Activated effector memory CD4-positive, alpha-beta T cell treated with anti-CD3 and anti-CD28 coated beads, Interleukin-2, amount 50 U/mL, for 16 hours (primary cell): ENCODE results near the gene FER.
"Not testable (repeated sequence)": the region's sequence is repeated elsewhere in the genome, so short reads cannot be mapped to it uniquely, and the experiment has no call there.

ENCODE experiments used
- DNase-seq: peaks from one replicate; pipeline ENCODE4 v3.0.0-alpha.2; 2020

FER gene

DNA sequence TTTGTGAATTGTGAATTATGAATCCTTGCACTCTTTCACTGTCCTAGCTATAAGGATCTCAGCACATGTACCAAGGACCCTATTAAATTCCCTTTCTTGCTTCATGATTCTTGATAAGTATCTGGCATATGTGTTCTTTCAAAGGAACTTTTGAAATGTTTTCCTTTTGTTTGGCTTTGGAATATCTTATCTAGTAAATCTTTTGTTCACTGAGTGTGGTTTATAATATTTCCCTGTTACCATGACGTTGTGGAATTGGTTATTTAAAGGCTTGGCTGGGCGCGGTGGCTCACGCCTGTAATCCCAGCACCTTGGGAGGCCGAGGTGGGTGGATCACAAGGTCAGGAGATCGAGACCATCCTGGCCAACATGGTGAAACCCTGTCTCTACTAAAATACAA is 151.5 kb downstream of the FER start:
- not testable (repeated sequence) for DNase-seq

GRCh38 chr5:108900668-108901067 is 153.0 kb downstream of the FER start:
- DNase-seq: no peak

DNA sequence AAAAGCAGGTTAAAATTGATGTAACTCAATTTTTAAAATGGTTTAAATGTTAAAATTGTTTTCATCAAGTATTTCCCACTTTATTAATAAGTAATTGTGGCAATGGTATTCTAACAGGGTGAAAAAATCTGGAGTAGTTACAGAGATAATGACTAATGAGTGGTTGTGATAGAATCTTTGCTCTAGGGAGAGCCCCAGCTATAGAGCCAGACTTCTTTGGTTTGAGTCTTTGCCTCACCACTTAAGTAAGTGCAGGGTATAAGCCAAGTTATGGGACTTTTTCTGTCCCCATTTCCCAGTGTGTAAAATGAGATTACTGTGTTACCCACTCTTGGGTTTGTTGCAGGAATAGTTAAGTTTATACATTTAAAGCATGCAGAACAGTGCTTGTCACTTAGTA is 158.1 kb downstream of the FER start:
- DNase-seq: no peak

- no peak for DNase-seq
Observed at GRCh38 chr5:108910627-108911026, 162.9 kb downstream of the FER start.

DNA sequence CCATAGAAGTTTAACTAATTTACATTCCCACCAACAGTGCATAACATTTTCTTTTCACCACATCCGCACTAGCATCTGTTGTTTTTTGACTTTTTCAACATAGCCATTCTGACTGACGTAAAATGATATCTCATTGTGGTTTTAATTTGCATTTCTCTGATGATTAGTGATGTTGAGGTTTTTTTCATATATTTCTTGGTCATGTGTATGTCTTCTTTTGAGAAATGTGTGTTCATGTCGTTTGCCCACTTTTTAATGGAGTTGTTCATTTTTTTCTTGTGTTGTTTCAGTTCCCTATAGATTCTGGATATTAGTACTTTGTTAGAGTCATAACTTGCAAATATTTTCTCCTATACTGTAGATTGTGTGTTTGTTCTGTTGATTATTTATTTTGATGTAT is 163.4 kb downstream of the FER start:
- no peak for DNase-seq

DNA sequence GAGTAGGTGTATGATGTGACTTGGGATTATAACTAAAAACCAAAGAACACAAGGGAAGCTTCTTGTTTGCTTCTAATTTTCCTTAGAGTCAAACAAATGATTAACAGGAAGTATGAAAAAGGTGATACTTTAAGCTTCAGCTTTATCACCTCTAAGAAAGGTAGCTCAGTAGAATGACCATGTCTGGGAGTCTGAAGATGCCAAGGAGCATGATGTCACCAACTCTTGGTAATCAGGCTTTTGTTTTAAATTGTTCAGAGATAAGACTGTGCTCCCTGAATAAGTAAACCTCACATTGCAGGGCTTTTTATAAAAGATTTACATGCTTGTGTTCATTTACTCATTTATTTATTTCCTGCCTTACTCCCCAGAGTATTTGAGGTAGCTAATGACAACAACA is 169.9 kb downstream of the FER start:
- no peak for DNase-seq

DNA sequence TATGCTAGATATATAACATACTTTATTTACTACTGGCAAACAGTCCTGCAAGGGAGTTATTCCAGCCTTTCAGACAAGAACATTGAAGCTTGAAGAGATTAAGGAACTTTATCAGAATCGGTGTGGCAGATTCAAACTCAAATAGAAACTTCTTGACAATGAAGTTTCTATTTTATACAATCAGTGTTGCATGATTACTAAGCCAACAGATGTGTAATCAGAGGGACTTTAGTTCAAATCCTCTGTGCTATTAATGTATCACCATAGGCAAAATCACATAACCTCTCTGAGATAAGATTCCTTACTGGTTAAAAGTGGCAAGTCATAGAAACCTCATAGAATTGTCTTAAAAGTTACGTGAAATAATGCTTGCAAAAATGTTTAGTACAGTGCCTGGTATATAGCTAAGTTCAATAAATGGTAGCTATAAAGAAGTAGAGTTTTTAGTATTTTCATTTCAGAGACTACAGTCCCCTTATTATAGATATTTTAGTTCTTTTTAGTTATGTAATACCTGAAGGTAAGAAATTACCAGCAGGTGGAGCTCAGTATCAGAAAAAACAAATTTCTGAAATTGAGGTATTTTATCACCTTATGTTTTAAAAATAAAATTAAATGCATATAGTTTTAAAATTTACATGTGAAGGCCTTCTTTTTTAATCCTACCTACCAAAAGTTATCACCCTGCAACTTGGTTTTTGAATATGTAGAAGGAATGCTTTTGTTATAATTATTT is 172.1 kb downstream of the FER start:
- no peak for DNase-seq

- DNase-seq: no peak
Observed at GRCh38 chr5:108924457-108924961, 176.8 kb downstream of the FER start.

- no peak for DNase-seq
Observed at GRCh38 chr5:108925073-108925472, 177.4 kb downstream of the FER start.

GRCh38 chr5:108930107-108930506 is 182.4 kb downstream of the FER start:
- no peak for DNase-seq

DNA sequence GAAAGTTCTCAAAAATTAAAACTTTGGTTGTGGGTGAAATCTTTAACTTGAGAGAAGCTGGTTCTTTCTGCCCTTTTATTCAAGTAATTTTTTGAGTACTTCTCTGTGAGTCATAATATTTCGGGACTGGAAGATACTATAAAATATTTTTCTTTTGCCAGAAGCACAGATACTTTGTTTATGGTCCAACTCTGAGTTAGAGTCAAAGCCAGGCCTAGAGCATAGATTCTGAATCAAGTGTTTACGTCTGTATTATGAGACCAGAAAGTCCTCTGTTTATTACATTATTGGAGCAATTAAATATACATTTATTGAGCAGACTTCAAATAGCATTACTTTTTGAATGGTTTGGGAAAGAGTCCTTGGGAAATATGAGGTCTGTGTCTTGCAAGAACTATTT is 187.9 kb downstream of the FER start:
- no peak for DNase-seq

- DNase-seq: no peak
Observed at GRCh38 chr5:108937221-108937620, 189.5 kb downstream of the FER start.

DNA sequence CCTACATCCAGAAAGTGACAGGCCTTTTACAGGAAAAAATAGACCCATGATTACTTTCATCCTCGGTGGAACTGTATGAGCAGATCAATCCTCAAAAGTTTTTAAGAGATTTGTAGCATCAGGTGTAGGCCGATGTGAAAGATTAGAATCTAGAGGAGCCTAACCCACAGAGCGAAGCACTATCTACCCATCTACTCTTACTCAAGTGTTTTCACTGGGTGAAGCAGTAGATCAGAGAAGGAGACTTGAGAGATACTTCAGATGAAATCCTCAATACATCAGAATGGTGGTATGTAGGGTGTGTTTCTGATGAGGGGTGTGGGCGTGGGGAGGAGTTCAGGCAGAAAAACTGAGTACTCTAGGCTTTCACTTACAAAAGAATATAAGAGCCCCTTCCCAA is 192.8 kb downstream of the FER start:
- DNase-seq: no peak

DNA sequence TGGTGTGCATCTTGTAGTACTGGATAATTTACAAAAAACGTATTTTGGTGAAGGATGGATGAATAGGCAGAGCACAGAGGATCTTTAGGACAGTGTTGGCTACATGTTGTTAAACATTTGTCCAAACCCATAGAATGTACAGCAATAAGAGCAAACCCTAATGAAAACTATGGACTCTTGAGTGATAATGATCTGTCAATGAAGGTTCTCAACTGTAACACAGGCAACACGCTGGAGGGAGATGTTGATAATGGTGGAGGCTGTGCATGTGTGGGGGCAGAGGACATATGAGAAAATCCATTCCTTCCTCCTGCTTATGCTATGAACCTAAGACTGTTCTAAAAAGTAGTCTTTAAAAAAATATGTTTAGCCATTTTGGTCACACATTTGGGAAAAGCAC is 194.0 kb downstream of the FER start:
- DNase-seq: no peak

- DNase-seq: no peak
Observed at GRCh38 chr5:108942701-108943100, 195.0 kb downstream of the FER start.

GRCh38 chr5:108945094-108945493 is 197.4 kb downstream of the FER start:
- no peak for DNase-seq

GRCh38 chr5:108946008-108946407 is 198.3 kb downstream of the FER start:
- DNase-seq: no peak

DNA sequence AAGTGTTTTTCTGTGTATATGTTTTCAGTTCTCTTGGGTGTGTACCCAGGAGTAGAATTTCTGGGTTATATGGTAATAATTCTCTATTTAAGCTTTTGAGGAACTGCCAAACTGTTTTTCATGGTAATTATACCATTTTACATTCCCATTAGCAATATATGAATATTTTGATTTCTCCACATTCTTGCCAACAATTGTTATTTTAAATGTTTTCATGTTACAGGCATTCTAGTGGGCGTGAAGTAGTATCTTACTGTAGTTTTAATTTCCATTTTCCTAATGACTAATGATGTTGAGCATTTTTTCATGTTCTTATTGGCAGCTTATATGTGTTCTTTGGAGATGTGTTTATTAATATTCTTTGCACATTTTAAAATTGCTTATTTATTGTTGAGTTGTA is 199.5 kb downstream of the FER start:
- no peak for DNase-seq

GRCh38 chr5:108950276-108950675 is 202.6 kb downstream of the FER start:
- DNase-seq: no peak

DNA sequence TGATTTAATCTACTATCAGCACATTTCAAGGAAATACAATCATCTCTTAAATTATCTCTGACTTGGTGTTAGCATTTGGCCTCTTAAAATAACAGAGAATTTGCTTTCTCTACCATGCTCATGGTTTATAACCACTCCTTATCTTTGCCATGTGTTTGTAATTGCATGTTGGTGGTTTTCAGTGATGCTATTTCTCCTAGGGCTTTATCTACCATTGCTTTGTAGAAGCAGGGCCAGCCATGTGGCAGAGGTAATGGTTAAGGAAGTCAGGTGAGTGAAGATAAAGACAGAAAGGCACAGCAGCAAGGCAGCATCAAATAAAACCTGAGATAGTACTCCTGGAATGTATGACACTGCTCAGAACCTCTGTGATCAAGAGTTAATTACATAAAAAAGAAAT is 206.2 kb downstream of the FER start:
- DNase-seq: no peak

- no peak for DNase-seq
Observed at GRCh38 chr5:108957333-108957732, 209.6 kb downstream of the FER start.

DNA sequence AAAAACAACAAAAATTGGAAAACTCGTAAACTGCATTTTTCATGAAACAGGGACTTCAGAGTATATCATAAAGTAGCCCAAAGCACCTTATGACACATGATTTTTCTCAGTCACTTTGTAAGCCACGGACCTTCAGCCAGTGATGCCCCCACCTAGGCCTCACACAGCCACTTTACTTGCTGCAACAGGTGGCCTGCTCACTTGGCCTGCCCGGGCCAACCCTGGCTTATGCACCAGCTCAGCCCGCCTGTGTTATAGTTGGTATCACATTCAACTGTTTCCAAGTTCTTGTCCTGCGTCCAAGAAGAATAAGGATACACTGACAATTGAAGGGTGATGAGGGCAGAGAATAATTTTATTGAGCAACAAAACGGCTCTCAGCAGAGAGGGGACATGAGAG is 219.2 kb downstream of the FER start:
- no peak for DNase-seq

- no peak for DNase-seq
Observed at GRCh38 chr5:108974594-108974993, 226.9 kb downstream of the FER start.

DNA sequence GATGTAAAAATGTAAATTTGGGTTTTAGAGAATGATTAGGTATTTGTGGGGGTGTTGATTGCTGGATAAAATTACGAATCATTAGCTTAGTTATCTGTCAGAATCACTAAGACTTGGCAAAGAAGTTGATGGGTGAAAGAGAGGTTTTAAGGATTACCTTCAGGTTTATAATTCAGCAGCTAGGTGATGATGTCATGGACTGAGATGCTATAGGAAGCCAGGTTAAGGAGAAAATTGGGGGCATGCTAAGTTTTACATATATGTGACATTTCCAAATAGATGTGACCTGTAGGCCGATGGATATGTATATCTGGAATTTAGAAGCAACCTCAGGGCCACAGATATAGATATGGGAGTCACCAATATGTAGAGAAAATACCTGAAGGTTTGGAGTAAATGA is 228.0 kb downstream of the FER start:
- DNase-seq: no peak

GRCh38 chr5:108983461-108984092 is 235.9 kb downstream of the FER start:
- no peak for DNase-seq
